Peyer's patch (tissue), 4 donors: Measurements from ENCODE around the gene EIPR1. TPM values are rescaled to one million over a fixed set of nuclear protein-coding genes. Genes with fewer than 3 reads are reported as not detected.
A peak's percentile ranks its signal among the peaks of the same experiment; 100 is the strongest.

ENCODE experiments used
- DNase-seq, 3 donors: peaks; one replicate each; pipeline ENCODE4 v3.0.0-alpha.2; 2017 to 2019
- H3K27ac ChIP-seq, 4 donors: fragments of 200-600 bp; sonication (generic); one replicate each; pipeline ENCODE4 v1.5.1; 2016 to 2019
- H3K27me3 ChIP-seq, 2 donors: fragments of 200-600 bp; sonication (generic); one replicate each; pipeline ENCODE4 v1.5.1; 2019
- H3K36me3 ChIP-seq, 3 donors: fragments of 200-600 bp; sonication (generic); one replicate each; pipeline ENCODE4 v1.5.1; 2016 to 2019
- H3K4me1 ChIP-seq, 4 donors: fragments of 200-600 bp; sonication (generic); one replicate each; pipeline ENCODE4 v1.5.1; 2016 to 2019
- H3K4me3 ChIP-seq, 4 donors: fragments of 200-600 bp; sonication (generic); 1 replicate in 3 of 4; 2 replicates in 1 of 4; pipeline ENCODE4 v1.5.1; 2016 to 2019; ENCODE audit warnings: mild to moderate bottlenecking in 1 of 4
- H3K9me3 ChIP-seq, 4 donors: fragments of 200-600 bp; sonication (generic); one replicate each; pipeline ENCODE4 v1.5.1; 2016 to 2019; ENCODE audit warnings: mild to moderate bottlenecking in 1 of 4
- POLR2A ChIP-seq, 2 donors: fragments of 450-650 bp; IDR thresholded peaks; one replicate each; pipeline ENCODE4 v1.5.1; 2017; ENCODE audit warnings: antibody characterized with exemption in 2 of 2, mild to moderate bottlenecking in 2 of 2, moderate library complexity in 2 of 2
- total RNA-seq, 4 donors: library from RNA; depleted of rRNA; stranded (reverse); fragments of >200 nt; gene quantifications; one replicate each; pipeline ENCODE4 v1.1.0, GENCODE V29; 2016
- TF ChIP-seq, protein P1 (sequence below), 6 experiments: fragments of 450-650 bp in 4 of 6; fragments of 200-600 bp in 2 of 6; sonication (generic) in 1 of 6; IDR thresholded peaks; one replicate each; pipeline ENCODE4 v1.5.1; 2017 to 2019; ENCODE audit warnings: antibody characterized with exemption in 6 of 6, mild to moderate bottlenecking in 3 of 6, moderate library complexity in 1 of 6

EIPR1 gene
- total RNA-seq, 4 donors from 2014 or later: 23.4 to 94.1 (median 36.2) TPM

GRCh38 chr2:3312576-3313345 lies 64.9 kb downstream of the EIPR1 start:
- DNase-seq: peak in 1 of 3 donors; percentile 24
- no peak overlapping the region for H3K4me3 ChIP-seq
- peaks cover 0 to 4% (median 0%) of the 10 kb centered on the region in 3 donors for H3K36me3 ChIP-seq

DNA sequence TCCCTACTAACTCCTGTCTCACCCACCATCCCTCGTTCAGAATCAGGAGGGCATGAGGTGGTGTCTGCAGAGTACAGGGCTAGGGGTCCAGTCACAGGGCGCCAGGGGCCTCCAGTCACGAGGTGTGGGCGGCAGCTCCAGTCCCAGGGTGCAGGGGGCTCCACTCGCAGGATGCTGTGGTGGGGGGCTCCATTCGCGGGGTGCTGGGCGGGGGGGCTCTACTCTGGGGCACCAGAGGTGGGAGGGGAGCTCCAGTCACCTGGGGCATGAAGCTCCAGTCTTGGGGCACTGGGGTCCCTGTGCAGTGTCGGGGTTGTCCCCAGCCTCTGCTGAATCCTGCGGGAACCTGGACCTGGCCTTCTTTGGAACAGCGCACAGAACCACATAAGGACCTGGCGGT lies 66.0 kb downstream of the EIPR1 start:
- TF ChIP-seq, protein P1, sequence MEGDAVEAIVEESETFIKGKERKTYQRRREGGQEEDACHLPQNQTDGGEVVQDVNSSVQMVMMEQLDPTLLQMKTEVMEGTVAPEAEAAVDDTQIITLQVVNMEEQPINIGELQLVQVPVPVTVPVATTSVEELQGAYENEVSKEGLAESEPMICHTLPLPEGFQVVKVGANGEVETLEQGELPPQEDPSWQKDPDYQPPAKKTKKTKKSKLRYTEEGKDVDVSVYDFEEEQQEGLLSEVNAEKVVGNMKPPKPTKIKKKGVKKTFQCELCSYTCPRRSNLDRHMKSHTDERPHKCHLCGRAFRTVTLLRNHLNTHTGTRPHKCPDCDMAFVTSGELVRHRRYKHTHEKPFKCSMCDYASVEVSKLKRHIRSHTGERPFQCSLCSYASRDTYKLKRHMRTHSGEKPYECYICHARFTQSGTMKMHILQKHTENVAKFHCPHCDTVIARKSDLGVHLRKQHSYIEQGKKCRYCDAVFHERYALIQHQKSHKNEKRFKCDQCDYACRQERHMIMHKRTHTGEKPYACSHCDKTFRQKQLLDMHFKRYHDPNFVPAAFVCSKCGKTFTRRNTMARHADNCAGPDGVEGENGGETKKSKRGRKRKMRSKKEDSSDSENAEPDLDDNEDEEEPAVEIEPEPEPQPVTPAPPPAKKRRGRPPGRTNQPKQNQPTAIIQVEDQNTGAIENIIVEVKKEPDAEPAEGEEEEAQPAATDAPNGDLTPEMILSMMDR (IDR thresholded peaks at IDR 0.05): no peak
- no peak for TF ChIP-seq POLR2A (IDR thresholded peaks at IDR 0.05)
- Histone ChIP-seq H3K27me3 (no peaks in the 10 kb centered on the region), H3K4me3 (no peak overlapping the region), H3K4me1 (no peaks in the 10 kb centered on the region), H3K9me3 (no peaks in the 10 kb centered on the region), H3K36me3 (no peaks in the 10 kb centered on the region), H3K27ac (no peak overlapping the region)
- DNase-seq: no peak

More at GRCh38 chr2:3312576-3313345, 64.9 kb downstream of the EIPR1 start:
- Histone ChIP-seq H3K9me3 (no peaks in the 10 kb centered on the region), H3K27ac (no peak overlapping the region), H3K27me3 (no peaks in the 10 kb centered on the region), H3K4me1 (no peaks in the 10 kb centered on the region)
- TF ChIP-seq, protein P1 (IDR thresholded peaks at IDR 0.05): no peak
- TF ChIP-seq POLR2A (IDR thresholded peaks at IDR 0.05): no peak

DNA sequence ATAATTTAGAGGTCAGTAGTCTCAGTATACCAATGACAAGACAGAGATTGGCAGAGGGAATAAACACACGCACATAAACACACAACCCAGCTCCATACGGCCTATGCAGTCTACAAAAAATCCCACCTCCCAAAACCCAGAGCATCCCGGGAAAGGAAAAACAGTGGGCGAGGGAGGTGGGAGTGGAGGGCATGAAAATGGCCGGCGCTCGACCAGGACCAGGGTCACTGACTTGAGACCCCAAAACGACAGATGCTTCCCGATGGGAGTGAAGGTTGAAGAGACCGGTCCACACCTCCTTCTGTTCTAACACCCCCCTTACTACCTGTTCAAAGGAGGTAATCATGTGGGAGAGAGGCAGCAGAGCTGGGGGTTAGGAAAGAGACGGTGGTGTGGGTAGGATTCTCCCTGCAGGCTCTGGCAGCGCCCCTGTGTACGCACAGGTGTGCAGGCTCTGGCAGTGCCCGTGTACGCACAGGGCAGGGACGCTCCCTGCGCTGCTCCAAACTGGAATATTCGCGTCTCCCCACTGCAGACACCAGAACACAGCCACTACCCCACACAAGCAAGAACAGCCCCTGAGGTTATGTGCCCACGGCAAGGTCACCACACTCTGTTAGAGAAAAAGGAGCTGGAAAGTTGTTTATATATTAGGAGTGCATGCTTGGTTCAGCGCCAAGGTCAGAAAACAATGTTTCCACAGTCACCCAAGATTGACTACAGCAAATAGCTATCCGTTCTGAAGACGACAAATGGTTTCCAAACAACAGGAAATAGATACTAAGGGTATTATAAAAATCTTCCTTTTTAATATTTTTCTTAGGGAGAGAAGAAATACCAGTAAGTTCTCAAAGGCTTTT lies 67.9 kb downstream of the EIPR1 start:
- no peak overlapping the region for H3K27ac ChIP-seq
- H3K4me1 ChIP-seq: no peaks in the 10 kb centered on the region
- H3K36me3 ChIP-seq: no peaks in the 10 kb centered on the region
- H3K9me3 ChIP-seq: no peaks in the 10 kb centered on the region
- no peak overlapping the region for H3K4me3 ChIP-seq
- peak in 1 of 3 donors; percentile 20 for DNase-seq
- TF ChIP-seq, protein P1 (IDR thresholded peaks at IDR 0.05): no peak
- no peak for TF ChIP-seq POLR2A (IDR thresholded peaks at IDR 0.05)
- H3K27me3 ChIP-seq: no peaks in the 10 kb centered on the region

DNA sequence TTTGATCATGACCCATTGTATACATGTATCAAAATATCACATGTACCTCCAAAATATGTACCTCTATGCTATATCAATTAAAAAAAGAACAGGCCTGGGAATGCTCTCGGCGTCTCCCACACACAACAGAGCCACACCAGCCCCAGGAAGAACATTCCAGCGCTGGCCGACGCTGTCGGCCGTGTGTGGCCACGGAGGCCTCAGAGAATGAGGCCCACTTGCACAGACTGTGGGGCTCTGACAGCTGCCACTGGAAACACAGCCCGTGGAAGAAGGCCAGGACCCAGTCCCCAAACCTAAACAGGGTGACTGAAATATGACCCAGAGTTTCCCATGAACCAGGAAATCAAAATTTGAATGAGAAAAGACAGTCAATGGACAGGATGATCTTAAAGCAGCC lies 69.7 kb downstream of the EIPR1 start:
- Histone ChIP-seq H3K27ac (no peak overlapping the region), H3K36me3 (no peaks in the 10 kb centered on the region), H3K27me3 (no peaks in the 10 kb centered on the region), H3K4me3 (no peak overlapping the region), H3K4me1 (peaks cover 0 to 5% (median 0%) of the 10 kb centered on the region in 4 donors), H3K9me3 (no peaks in the 10 kb centered on the region)
- no peak for TF ChIP-seq POLR2A (IDR thresholded peaks at IDR 0.05)
- no peak for DNase-seq

GRCh38 chr2:3307236-3307635 lies 70.4 kb downstream of the EIPR1 start:
- DNase-seq: no peak
- H3K9me3 ChIP-seq: no peaks in the 10 kb centered on the region
- no peak for TF ChIP-seq POLR2A (IDR thresholded peaks at IDR 0.05)
- H3K4me1 ChIP-seq: peaks cover 0 to 5% (median 0%) of the 10 kb centered on the region in 4 donors
- H3K36me3 ChIP-seq: no peaks in the 10 kb centered on the region
- H3K27me3 ChIP-seq: no peaks in the 10 kb centered on the region
- no peak overlapping the region for H3K4me3 ChIP-seq
- no peak overlapping the region for H3K27ac ChIP-seq

GRCh38 chr2:3305952-3306351 lies 71.7 kb downstream of the EIPR1 start:
- H3K4me3 ChIP-seq: no peak overlapping the region

More at GRCh38 chr2:3305952-3306351, 71.7 kb downstream of the EIPR1 start:
- Histone ChIP-seq H3K27ac (no peak overlapping the region), H3K4me1 (peaks cover 0 to 5% (median 0%) of the 10 kb centered on the region in 4 donors), H3K36me3 (no peaks in the 10 kb centered on the region), H3K27me3 (no peaks in the 10 kb centered on the region), H3K9me3 (no peaks in the 10 kb centered on the region)
- no peak for TF ChIP-seq POLR2A (IDR thresholded peaks at IDR 0.05)
- TF ChIP-seq, protein P1 (IDR thresholded peaks at IDR 0.05): no peak
- peak in 1 of 3 donors; percentile 51 for DNase-seq
